ENCODE measurements around the gene HTRA2. TPM values are rescaled to one million over a fixed set of nuclear protein-coding genes. Genes with fewer than 3 reads are reported as not detected.

HTRA2 gene
- total and polyA plus RNA-seq, 8 donors, result 8.5 to 24.3 (median 11.3) TPM

DNA sequence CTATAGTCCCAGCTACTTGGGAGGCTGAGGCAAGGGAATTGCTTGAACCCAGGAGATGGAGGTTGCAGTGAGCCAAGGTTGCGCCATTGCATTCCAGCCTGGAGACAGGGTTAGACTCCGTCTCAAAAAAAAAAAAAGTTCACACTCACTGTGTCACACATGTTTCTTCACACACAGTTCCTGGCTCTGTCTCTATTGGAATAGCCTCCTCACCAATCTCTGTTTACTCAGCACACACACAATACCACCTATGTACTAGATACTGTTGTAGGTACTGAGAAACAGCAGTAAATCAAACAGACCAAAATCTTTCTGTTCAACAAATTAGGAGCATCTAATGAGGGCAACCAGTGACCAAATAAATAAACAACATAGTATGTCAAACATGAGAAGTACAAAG is 43.6 kb upstream of the HTRA2 start:
- ATAC-seq (no peak), FAIRE-seq (no peak), DNase-seq (no peak)
- intact Hi-C loops (cut with DNase I), result no loop called here
- TF ChIP-seq, protein P1, sequence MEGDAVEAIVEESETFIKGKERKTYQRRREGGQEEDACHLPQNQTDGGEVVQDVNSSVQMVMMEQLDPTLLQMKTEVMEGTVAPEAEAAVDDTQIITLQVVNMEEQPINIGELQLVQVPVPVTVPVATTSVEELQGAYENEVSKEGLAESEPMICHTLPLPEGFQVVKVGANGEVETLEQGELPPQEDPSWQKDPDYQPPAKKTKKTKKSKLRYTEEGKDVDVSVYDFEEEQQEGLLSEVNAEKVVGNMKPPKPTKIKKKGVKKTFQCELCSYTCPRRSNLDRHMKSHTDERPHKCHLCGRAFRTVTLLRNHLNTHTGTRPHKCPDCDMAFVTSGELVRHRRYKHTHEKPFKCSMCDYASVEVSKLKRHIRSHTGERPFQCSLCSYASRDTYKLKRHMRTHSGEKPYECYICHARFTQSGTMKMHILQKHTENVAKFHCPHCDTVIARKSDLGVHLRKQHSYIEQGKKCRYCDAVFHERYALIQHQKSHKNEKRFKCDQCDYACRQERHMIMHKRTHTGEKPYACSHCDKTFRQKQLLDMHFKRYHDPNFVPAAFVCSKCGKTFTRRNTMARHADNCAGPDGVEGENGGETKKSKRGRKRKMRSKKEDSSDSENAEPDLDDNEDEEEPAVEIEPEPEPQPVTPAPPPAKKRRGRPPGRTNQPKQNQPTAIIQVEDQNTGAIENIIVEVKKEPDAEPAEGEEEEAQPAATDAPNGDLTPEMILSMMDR (IDR thresholded peaks at IDR 0.05), result no peak
- Histone ChIP-seq H3K4me1 (peaks cover 5 to 13% (median 5%) of the 10 kb centered on the region in 3 donors), H3K4me3 (no peak overlapping the region), H3K27ac (no peak overlapping the region), H3K9me3 (no peaks in the 10 kb centered on the region), H3K36me3 (peaks cover 0 to 10% (median 7%) of the 10 kb centered on the region in 3 donors), H3K27me3 (no peaks in the 10 kb centered on the region)
- 73 to 81% methylated on average over 2 of the region's 2 CpGs for WGBS, 2 donors

DNA sequence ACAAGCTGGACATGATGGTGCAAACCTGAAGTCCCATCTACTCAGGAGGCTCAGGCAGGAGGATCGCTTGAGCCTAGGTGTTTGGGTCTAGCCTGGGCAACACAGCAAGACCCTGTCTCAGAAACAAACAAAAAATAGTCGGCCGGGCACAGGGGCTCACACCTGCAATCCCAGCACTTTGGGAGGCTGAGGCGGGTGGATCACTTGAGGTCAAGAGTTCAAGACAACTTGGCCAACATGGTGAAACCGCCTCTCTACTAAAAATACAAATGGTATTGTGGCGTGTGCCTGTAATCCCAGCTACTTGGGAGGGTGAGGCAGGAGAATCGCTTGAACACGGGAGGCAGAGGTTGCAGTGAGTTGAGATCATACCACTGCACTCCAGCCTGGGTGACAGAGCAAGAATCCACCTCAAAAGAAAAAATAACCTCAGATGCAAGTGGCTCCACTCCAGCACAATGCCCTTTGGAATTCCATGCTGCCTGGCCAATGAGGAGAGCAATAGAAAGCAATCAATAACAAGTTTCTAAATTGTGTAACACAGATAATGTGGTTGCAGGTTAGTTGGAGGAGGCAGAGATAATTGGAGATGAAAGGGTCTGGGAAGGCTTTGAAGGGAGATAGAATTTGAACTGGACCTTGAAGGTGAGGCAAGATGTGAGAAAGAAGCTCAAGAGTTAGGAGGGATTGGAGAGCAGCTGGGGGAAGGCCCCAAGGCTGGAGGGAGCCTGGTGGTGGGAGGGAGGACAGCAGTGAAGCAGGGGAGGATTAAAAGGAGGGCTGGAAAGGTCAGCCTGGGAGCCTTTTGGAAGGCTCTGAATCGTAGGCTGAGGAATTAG is 40.9 kb upstream of the HTRA2 start:
- no peaks in the 10 kb centered on the region for H3K27me3 ChIP-seq

DNA sequence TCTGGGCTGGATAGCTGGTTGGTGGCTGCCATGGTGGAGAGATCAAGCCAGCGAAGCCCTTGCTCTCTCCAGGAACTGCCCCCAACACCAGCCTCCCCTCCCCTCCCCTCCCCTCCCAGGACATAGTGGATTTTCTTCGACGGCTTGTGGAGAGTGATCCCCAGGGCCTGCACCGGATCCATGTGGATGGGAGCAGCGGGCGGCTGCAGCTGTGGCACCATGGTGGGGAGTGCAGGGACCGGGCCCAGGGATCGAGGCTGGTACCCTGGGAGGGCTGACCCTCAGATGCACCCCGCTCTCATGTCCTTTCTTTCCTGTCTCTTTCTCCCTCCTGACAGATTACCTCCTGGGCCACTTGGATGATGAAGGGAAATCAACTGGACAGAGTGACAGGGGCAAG is 39.8 kb upstream of the HTRA2 start:
- no peaks in the 10 kb centered on the region for H3K4me1 ChIP-seq
- DNase-seq (no peak), ATAC-seq (no peak), FAIRE-seq (no peak)
- TF ChIP-seq, protein P1 (IDR thresholded peaks at IDR 0.05), result no peak
- peaks cover 0 to 24% (median 14%) of the 10 kb centered on the region in 3 donors for H3K36me3 ChIP-seq
- H3K27ac ChIP-seq, result no peak overlapping the region
- intact Hi-C loops (cut with DNase I), result no loop called here
- H3K4me3 ChIP-seq, result no peak overlapping the region
- H3K27me3 ChIP-seq, result no peaks in the 10 kb centered on the region
- WGBS, 2 donors, result 94 to 100% methylated on average over 6 to 9 of the region's 9 CpGs
- no peaks in the 10 kb centered on the region for H3K9me3 ChIP-seq

More for the DNA sequence above, 40.9 kb upstream of the HTRA2 start:
- TF ChIP-seq, protein P1 (IDR thresholded peaks at IDR 0.05), result no peak
- 83 to 90% methylated on average over 9 of the region's 9 CpGs for WGBS, 2 donors
- peaks cover 0 to 2% (median 0%) of the 10 kb centered on the region in 3 donors for H3K4me1 ChIP-seq
- no peak for DNase-seq
- H3K36me3 ChIP-seq, result peaks cover 0 to 24% (median 14%) of the 10 kb centered on the region in 3 donors
- H3K4me3 ChIP-seq, result no peak overlapping the region
- no peak overlapping the region for H3K27ac ChIP-seq
- no peaks in the 10 kb centered on the region for H3K9me3 ChIP-seq
- ATAC-seq, result no peak
- intact Hi-C loops (cut with DNase I), result no loop called here
- no peak for FAIRE-seq

DNA sequence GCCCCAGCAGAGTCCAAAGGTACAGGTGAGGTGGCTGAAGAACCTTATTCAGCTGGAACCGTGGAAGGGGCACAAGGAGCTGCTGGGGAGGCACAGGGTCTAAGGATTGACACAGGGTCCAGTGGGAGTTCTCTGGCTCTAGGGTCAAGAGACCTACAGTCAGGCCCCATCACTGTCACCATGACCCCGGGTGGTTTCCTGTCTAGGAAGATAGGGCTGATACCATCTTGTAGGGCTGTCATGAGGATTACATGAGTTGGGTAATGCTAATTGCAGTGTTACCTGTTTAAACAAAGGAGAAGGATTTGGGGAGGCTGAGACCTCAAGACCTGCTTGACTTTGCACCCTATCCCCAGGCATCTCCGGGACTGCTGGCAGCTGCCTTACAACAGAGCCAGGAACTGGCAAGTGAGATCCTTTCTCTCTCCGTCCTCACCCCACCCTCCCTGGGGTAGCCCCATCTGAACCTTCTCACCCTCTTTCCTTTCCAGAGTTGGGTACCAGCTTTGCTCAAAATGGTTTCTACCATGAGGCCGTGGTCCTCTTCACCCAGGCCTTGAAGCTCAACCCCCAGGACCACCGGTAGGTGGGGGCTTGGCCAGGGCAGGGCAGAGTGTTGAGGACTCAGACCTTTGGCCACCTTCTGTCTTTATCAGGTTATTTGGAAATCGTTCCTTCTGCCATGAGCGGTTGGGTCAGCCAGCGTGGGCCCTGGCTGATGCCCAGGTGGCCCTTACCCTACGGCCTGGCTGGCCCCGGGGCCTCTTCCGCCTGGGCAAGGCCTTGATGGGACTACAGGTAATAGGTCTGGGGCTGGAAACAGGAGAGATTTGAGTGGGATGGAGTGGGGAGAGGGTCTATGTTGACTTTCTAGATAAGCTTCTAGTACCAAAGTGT is 37.8 kb upstream of the HTRA2 start:
- FAIRE-seq, result no peak
- ATAC-seq, result no peak
- DNase-seq, result no peak
- Histone ChIP-seq H3K9me3 (no peaks in the 10 kb centered on the region), H3K27me3 (no peaks in the 10 kb centered on the region), H3K4me3 (no peak overlapping the region), H3K36me3 (peaks cover 0 to 24% (median 14%) of the 10 kb centered on the region in 3 donors), H3K4me1 (no peaks in the 10 kb centered on the region), H3K27ac (no peak overlapping the region)
- TF ChIP-seq, protein P1 (IDR thresholded peaks at IDR 0.05), result no peak
- 86 to 93% methylated on average over 12 of the region's 12 CpGs for WGBS, 2 donors
- intact Hi-C loops (cut with DNase I), result no loop called here

Data from pancreas (tissue), 10 donors.